Measurements from ENCODE around the gene ZNF462. TPM values are rescaled to one million over a fixed set of nuclear protein-coding genes. Genes with fewer than 3 reads are reported as not detected.
A peak's percentile ranks its signal among the peaks of the same experiment; 100 is the strongest.

Gene ZNF462
- total and polyA plus RNA-seq, 2 donors (not counting 1 experiment from before 2014, with no cell fraction given) = 6.0 to 27.4 TPM

DNA sequence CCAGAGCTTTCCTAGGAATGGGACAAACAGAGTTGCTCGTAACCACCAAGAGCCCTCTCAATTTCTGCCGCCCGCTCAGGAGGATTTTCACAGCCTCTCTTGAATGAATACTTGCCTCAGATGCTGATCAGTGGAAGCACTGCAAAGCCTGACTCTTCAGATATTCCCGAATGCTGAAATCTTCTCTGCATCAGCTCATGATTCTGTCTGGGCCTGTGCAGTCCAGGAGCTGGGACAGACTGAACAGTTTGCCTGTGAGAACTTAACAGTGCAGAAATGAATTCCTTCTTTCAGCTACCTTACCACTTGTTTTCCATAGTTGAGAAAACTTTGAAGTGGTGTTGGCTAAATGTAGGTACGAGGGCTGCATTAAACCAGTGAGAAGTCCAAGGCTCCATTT, 17.1 kb downstream of the ZNF462 start:
- Histone ChIP-seq H3K79me2 (ENCODE audit: control insufficient read depth, insufficient read depth, low read length) (peaks cover 40% of the 10 kb centered on the region), H2AFZ (ENCODE audit: low read length) (no peak overlapping the region), H3K27me3 (ENCODE audit: control insufficient read depth, insufficient read depth, low read length) (no peaks in the 10 kb centered on the region), H3K36me3 (ENCODE audit: control insufficient read depth, insufficient read depth, low read length) (no peaks in the 10 kb centered on the region), H3K9me3 (ENCODE audit: control insufficient read depth, insufficient read depth, low read depth, low read length) (no peaks in the 10 kb centered on the region), H4K20me1 (ENCODE audit: control insufficient read depth, extremely low read depth, insufficient read depth, low read length) (no peaks in the 10 kb centered on the region), H3K4me1 (ENCODE audit: control insufficient read depth, extremely low read depth, insufficient read depth, low read length) (peaks cover 31% of the 10 kb centered on the region), H3K27ac (ENCODE audit: insufficient read depth, low read length) (peak overlapping the region; percentile 87), H3K4me3 (replicated peaks in 1 of 4; ENCODE audit: control extremely low read depth in 1 of 4, insufficient read depth in 1 of 4, low read depth in 3 of 4, low read length in 4 of 4) (no peak overlapping the region), H3K4me2 (ENCODE audit: extremely low read depth, insufficient read depth, low read length) (peak overlapping the region; percentile 29), H3K9ac (ENCODE audit: insufficient read depth, low read length) (no peak overlapping the region)
- no peak for DNase-seq (ENCODE audit: low read depth in 2 of 2)
- TF ChIP-seq, protein P1, sequence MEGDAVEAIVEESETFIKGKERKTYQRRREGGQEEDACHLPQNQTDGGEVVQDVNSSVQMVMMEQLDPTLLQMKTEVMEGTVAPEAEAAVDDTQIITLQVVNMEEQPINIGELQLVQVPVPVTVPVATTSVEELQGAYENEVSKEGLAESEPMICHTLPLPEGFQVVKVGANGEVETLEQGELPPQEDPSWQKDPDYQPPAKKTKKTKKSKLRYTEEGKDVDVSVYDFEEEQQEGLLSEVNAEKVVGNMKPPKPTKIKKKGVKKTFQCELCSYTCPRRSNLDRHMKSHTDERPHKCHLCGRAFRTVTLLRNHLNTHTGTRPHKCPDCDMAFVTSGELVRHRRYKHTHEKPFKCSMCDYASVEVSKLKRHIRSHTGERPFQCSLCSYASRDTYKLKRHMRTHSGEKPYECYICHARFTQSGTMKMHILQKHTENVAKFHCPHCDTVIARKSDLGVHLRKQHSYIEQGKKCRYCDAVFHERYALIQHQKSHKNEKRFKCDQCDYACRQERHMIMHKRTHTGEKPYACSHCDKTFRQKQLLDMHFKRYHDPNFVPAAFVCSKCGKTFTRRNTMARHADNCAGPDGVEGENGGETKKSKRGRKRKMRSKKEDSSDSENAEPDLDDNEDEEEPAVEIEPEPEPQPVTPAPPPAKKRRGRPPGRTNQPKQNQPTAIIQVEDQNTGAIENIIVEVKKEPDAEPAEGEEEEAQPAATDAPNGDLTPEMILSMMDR (conservative IDR thresholded peaks at IDR 0.05 in 1 of 2, IDR thresholded peaks at IDR 0.05 in 1 of 2; ENCODE audit: low read depth in 1 of 2, low read length in 2 of 2) = no peak
- TF ChIP-seq EZH2 (IDR thresholded peaks at IDR 0.05; ENCODE audit: low read length, missing control alignments) = no peak

DNA sequence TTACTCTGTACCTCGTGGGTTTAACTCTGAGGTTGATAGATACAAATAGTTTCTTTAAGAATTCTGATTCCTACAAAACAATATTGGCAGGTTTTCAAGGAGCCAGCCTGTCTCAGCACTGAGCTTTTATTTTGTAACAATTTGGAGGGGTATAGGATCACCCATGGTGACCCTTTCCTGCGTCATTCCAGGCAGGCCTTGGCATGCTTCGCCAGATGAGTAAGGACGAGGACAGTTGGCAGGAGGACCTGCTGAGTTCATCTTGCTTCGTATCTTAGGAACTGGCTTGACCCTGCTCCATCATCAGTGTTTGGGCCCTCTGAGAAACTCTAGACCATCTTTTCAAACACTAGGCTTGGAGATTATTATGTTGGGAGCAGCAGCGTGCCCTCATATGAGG, 17.9 kb downstream of the ZNF462 start:
- no peak overlapping the region for H2AFZ ChIP-seq (ENCODE audit: low read length)
- no peak overlapping the region for H3K4me3 ChIP-seq (replicated peaks in 1 of 4; ENCODE audit: control extremely low read depth in 1 of 4, insufficient read depth in 1 of 4, low read depth in 3 of 4, low read length in 4 of 4)
- H3K27me3 ChIP-seq (ENCODE audit: control insufficient read depth, insufficient read depth, low read length) = no peaks in the 10 kb centered on the region
- H3K9ac ChIP-seq (ENCODE audit: insufficient read depth, low read length) = no peak overlapping the region
- peaks cover 35% of the 10 kb centered on the region for H3K4me1 ChIP-seq (ENCODE audit: control insufficient read depth, extremely low read depth, insufficient read depth, low read length)
- TF ChIP-seq EZH2 (IDR thresholded peaks at IDR 0.05; ENCODE audit: low read length, missing control alignments) = no peak
- TF ChIP-seq, protein P1 (conservative IDR thresholded peaks at IDR 0.05 in 1 of 2, IDR thresholded peaks at IDR 0.05 in 1 of 2; ENCODE audit: low read depth in 1 of 2, low read length in 2 of 2) = no peak
- H3K4me2 ChIP-seq (ENCODE audit: extremely low read depth, insufficient read depth, low read length) = no peak overlapping the region
- no peaks in the 10 kb centered on the region for H3K36me3 ChIP-seq (ENCODE audit: control insufficient read depth, insufficient read depth, low read length)
- peak; percentile 43 to 86 for DNase-seq (ENCODE audit: low read depth in 2 of 2)
- peaks cover 40% of the 10 kb centered on the region for H3K79me2 ChIP-seq (ENCODE audit: control insufficient read depth, insufficient read depth, low read length)
- H3K9me3 ChIP-seq (ENCODE audit: control insufficient read depth, insufficient read depth, low read depth, low read length) = no peaks in the 10 kb centered on the region
- no peaks in the 10 kb centered on the region for H4K20me1 ChIP-seq (ENCODE audit: control insufficient read depth, extremely low read depth, insufficient read depth, low read length)
- H3K27ac ChIP-seq (ENCODE audit: insufficient read depth, low read length) = peak overlapping the region; percentile 87

DNA sequence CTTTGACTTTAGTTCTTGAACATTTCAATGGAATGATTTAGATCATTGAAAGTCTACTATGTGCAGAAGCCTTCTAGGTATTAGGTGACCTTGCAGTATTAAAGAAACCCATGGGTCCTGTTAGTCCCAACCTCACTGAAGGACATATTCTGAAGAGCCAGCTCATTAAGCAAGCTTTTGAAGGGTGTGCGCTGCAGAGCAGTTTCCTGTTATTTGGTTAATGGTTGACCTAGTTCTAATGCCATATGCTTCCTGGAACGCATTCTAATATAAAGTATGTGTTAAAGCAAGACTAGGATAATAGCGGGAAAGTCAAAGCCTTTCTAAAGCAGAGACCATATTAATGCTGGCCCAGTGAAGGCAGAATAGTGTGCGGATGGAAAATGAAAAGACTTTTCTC, 20.1 kb downstream of the ZNF462 start:
- Histone ChIP-seq H3K4me2 (ENCODE audit: extremely low read depth, insufficient read depth, low read length) (no peak overlapping the region), H3K9me3 (ENCODE audit: control insufficient read depth, insufficient read depth, low read depth, low read length) (no peaks in the 10 kb centered on the region), H3K27me3 (ENCODE audit: control insufficient read depth, insufficient read depth, low read length) (no peaks in the 10 kb centered on the region), H3K27ac (ENCODE audit: insufficient read depth, low read length) (no peak overlapping the region), H3K79me2 (ENCODE audit: control insufficient read depth, insufficient read depth, low read length) (peaks cover 23% of the 10 kb centered on the region), H3K36me3 (ENCODE audit: control insufficient read depth, insufficient read depth, low read length) (no peaks in the 10 kb centered on the region), H4K20me1 (ENCODE audit: control insufficient read depth, extremely low read depth, insufficient read depth, low read length) (no peaks in the 10 kb centered on the region), H3K4me3 (replicated peaks in 1 of 4; ENCODE audit: control extremely low read depth in 1 of 4, insufficient read depth in 1 of 4, low read depth in 3 of 4, low read length in 4 of 4) (no peak overlapping the region), H3K4me1 (ENCODE audit: control insufficient read depth, extremely low read depth, insufficient read depth, low read length) (peaks cover 32% of the 10 kb centered on the region), H3K9ac (ENCODE audit: insufficient read depth, low read length) (no peak overlapping the region), H2AFZ (ENCODE audit: low read length) (no peak overlapping the region)
- no peak for TF ChIP-seq EZH2 (IDR thresholded peaks at IDR 0.05; ENCODE audit: low read length, missing control alignments)
- DNase-seq (ENCODE audit: low read depth in 2 of 2) = no peak

Data from fibroblast of lung (primary cell).